GM18502 (cell line): Measurements from ENCODE around the gene IDS.
"Not testable (repeated sequence)": the region's sequence is repeated elsewhere in the genome, so short reads cannot be mapped to it uniquely, and the experiment has no call there.

Experiments used
- ATAC-seq: cut with Tn5 transposase; IDR thresholded peaks from one replicate; pipeline ENCODE4 v1.9.1; 2021; ENCODE audit warnings: mild to moderate bottlenecking; ENCODE audit not compliant: unreplicated experiment, poor library complexity

IDS gene

DNA sequence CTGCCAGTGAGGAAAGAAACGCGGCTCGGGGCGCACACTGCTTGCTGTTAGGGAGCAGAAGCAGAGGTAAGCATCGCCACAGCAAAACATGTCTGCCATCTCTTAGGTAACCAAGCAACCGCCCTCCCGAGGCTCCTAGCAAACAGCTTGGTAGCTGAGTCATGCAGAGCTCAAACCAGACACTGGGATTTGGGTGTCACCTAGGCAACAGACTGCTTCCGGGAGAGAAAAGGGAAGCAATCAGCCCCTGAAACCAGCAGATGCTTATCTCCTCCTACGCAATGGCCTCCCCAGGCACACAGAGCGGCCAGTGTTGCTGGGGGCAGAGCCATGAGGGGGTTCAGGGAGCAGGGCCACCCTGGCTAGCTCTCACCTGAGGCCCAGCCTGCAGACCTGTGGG, 1.7 kb downstream of the IDS start:
- peak; percentile 78 for ATAC-seq

DNA sequence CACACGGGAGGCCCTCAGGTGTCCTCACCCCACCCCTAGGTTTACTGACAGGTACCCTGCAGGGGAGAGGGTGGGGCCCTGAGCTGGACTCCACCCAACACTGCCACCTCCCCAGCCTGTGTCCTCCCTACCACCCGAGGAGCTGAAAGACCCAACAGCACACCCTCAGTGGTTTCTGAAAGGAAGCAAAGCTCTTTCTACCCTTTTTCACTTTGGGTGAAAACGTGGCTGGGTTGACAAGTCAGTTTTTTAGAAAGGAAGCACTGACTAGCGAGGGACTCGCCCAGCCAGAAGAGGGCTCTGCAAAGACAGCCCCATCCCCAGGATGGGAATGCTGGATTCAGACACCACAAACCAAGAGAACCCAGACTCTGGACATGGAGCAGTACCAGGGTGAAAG, 2.2 kb downstream of the IDS start:
- ATAC-seq = not testable (repeated sequence)

DNA sequence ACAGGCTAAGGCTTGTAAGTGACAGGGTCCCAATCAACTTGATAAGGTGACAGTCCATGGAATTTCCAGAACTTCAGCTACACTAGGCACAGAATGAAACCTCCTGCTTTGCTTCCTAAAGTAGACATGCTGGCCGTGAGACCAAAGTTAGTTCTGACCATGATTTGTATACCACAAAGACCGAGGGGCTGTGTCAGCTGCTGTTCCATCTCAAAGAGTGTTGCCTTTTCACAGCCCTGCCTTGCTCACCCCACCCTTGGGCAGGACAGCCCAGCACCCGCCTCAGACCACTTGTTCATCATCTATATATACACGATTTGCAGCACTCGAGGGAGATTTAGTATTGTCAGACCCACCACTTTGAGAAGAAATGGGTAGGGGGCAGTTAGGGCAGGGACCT, 5.3 kb downstream of the IDS start:
- no peak for ATAC-seq

DNA sequence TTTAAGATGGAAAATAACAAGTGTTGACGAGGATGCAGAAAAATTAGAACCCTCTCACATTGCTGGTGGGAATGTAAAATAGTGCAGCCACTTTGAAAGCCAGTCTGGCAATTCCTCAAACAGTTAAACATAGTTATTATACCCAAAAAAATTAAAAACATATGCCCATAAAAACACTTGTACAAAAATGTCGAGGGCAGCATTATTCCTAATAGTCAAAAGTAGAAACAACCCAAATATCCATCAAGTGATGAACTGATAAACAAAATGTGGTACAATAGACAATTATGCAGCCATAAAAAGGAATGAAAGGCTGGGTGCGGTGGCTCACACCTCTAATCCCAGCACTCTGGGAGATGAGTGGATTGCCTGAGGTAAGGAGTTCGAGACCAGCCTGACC, 6.3 kb downstream of the IDS start:
- ATAC-seq = no peak

DNA sequence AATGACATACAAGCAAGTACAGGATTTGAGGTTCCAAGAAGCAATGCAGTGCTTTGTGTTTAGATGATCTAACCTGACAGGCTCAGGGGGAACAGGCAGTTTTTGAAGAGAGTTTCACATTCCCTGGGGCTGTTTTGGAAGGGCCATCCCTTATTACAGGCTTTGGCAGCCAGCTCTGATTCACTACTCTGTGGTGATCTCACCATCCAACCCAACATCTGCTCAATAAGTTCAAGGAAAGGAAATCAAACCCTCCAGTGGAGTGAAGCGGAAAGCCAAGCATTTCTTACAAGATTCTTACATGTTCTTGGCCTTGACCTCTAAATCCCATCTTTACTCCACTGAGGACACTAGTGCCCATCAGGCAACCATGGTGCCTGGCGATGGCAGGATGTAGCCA, 7.5 kb downstream of the IDS start:
- no peak for ATAC-seq

DNA sequence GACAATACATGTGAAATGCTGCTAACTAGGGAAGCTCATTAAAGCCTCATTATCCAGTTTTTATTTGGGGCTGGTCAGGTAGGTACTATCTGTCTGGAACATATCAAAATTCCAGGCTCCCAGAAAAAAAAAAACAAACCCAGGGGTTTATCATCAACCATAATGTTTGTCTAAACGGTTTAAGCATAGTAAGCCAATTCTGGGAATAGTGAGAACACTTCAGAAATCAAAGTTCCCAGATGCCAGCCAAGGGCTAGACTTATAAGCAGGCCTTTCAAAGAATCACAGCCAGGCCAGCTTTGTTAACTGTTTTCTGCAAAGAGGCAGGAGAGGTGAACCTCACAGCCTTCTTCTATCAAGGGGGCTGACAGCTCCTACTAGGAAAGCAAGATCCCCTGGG, 8.1 kb downstream of the IDS start:
- no peak for ATAC-seq

DNA sequence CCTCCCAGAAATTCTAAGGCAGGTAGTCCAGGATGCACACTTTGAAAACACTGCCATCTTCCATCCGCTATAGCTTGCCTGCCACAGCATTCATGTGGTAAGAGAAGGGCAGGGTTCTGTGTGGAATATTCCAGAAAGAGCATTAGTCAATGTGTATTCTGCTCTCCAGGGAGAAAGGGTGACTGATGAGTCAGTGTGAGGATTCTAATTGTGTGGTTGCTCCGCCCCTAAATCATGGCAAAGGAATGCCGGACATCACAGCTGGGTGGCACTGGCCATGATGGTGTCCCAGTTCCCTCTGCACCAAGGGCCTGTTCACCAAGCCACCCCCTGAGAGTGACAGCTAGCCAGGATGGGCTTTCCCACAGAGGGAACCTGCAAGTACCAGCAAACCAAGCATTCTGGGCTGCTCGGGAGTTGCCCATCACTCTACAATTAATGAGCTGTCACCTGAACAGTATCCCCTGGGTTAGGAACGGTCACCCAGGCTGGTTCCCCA, 9.5 kb downstream of the IDS start:
- no peak for ATAC-seq

DNA sequence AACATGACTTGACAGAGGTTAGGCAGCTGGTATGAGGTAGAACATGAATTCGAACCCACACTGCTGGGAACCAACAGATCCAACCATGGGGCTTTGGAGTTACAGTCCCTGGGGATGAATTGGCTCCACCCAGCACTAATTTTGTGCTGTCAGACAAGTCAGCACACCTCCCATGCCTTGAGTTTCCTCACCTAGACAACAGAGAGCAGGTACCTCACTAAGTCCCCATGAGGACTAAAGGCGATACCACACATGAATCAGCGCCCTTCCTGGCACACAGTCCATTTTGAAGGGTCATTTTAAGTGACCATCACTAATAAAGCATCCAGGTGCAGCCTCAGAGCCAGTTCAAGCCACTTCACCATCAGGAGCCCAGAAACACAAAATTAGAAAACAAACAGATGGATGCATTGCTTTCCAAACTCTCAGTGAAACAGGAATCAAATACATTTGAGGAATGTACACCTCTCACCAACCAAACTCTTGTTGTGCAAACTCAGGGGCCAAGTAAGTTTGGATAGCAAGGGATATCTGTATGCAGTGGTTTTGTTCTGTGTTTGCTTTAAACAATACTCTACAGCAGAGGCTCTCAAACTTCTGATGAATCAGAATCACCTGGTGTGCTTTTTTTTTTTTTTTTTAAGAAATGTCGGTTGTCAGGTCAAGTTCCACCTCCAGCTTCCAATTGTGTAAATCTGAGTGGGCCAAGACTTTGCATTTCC, 10.1 kb downstream of the IDS start:
- ATAC-seq = no peak

DNA sequence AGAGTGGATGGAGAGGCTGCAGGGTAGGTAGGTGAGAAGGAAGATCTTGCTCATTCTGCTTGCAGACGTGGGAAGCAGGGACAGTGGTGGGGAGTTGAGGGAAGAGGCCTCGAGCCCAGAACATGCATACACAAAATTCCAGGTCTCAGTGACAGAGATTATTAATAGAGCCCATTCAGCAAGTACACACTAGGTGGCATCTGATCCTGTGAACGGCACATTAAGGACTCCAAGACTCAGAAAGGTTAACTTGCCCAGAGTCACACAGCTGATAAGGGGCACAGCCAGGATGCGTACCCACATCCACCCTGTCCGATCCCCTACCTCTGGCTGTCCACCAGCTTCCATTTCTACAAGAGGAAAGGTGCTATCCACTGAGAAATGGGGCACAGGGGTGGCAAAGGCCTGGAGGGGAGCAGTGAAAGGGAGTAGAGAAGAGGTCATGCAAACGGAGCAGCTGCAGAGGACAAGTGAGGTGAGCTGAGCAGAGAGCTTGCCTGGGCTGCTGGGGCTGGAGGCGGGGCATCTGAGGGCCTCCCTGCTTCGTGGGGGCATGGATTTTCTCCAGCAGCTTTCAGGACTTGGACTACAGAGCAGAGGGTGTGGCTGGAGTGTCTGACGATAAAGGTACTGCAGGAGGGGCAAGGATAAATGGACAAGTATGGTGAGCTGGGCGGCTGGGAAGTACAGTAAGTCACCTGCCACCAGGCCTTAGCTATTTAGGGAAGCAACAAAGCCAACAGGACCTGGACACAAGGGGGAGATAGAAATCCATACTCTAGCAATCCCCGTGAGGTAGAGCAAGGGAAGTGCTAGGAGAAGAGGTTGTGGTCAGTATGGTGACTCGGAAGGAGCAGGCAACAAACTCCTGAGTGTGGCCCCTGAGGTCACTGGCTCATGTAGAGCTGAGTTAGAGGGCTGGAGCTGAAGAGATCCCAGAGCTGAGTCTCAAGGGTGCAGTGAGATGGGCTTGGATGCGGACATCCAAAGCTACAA, 11.2 kb downstream of the IDS start:
- ATAC-seq = no peak

DNA sequence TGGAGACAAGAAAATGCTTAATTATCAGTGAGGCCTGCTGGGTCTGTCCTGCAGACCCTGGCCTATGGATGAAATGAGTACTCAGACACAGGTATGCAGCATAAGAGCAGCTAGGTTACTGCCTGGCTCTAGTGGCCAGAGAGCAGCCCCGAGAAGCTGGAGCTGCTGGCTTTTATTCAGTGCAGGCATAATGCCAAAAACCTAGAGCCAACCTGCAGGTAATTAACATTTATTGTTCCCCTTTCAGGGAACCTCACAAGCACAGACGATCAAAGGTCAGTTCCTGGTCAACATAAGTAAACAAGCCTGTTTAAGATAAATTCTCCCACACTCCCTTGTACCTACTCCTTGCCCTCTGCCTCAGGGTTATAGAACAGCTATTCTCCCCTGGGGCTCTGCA, 13.3 kb downstream of the IDS start:
- ATAC-seq = no peak

DNA sequence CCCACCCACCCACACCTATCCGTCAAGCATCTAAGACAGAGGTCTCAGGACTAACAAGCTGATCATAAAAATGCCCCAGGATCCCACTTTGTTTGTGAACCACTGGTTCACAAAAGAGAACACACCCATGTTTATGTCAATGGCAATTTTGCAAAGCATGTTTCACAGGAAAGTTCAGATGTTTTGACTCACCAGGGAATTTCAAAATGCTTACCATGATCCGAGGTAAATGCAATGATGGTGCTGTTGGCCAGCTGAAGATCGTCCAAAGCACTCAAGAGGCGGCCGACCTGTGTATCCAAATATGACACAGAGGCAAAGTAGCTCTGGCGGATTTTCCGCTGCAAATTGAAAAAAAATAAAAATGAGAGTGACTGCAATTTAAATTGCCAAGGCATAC, 15.0 kb downstream of the IDS start:
- no peak for ATAC-seq

DNA sequence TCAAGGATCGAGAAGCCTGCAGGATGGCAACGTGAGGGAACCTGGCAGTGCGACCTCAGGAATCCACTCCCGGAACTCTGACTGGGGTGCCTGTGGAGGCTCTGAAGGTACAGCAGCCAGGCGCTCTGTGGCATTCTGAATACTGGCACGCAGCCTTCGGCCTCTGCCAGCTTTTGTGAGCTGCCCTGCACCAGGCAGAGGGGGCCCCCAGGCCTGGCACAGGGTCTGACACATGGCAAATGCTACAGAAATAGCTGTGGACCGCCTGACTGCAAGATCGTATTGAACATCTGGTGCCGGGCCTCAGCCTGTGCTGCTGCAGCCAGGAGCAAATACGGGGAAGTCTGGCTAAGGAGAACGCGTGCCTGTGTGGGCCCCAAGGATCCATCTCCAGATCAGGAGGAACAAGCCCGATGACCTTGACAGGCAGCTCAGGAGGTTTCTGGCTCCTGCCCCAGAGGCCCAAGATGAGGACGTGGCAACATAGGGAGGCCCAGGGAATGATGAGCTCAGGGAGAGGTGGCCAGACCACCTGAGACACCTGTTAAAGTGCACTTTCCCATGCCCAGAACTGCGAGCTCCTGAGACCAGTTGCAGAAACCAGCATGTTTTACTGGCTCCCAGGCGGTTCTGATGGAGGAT, 16.6 kb downstream of the IDS start:
- ATAC-seq = not testable (repeated sequence)

DNA sequence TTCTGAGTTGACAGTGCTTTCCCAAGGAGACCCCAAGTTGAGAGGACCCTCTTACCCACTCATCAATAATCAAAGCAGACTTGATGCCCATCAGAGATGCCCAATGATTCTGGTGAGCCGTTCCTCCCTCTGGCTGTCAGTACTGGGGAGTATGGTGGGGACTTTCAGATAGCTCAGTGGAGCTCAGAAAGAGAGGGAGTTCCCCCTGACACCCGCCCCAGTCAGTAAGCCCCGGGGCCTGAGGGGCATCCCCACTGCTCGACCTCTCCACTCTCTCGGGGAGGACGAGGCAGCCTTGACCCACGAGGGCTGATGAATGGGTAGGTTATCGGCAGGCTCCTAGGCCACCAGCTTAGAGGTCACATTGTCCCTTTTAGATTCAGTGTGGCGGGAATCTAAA, 17.1 kb downstream of the IDS start:
- ATAC-seq = not testable (repeated sequence)

DNA sequence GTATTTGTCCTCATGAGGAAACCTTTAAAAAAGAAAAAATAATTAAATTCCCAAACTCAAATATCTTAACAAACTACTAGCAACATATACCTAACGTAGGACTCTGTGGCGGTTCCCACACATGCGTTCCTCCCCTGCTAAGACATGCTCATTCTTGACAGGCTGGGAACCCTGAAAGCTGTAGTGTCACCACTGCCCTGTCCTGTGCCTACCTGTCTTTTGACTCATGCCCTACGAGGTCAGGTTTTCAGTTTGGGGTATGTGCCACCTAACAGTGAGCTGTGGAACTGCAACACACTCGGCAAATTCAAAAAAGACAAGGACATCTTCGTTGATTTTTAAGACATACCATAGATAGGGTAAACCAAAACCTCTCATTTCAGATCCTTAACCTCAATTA, 17.8 kb downstream of the IDS start:
- ATAC-seq = no peak

DNA sequence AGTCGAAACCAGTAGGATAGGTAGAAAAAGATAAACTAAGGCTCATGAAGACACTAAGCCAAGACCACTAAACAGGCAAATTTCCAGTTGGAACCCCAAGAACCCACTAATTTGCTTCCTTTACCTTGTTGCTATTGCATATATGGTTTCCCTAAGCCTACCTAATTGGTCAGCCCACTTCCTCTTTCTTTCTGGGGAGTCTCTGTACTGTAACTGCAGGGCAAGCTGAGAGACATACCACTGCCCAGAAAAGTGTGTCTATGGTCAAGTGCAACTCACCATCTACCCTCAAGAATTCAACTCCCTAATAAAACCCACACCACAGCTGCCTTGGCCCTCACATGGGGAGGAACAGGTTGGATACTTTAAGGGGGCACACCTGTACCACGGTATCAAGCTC, 28.6 kb downstream of the IDS start:
- ATAC-seq = peak; percentile 64

DNA sequence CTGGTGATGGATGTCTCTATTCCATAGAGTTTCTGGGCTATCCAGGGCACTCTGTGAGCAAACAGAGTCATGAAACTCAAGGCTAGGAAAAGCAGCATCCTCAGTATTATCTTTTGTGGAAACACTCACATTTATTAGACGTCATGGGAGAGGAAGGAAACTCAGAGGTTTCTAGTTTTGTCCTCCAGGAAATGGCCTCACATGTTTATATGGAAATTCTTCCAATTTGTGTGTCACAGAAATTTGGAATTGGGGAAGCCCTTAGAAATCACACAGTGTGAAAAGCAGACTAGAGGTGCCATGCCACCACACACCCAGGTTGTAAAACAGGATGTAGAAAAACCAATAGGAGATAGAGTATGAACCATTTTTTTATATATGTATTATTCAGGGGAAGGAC, 31.1 kb downstream of the IDS start:
- no peak for ATAC-seq

DNA sequence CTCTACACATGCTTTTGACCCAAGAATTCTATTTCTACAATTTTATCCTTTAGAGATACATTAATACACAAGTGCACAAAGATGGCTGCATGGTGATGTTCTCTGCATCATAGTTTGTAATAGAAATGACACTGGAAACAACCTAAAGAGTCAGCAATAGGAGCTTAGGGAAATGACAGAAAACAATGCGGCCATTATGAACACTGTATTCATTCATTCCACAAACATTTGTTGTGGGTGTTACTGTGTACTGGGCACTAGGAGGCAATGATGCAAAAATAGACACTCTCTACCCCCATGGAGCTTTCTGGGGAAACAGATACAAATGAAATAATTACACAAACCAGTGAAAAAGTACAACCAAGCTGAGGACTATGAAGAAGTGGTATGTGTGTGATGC, 32.0 kb downstream of the IDS start:
- no peak for ATAC-seq

DNA sequence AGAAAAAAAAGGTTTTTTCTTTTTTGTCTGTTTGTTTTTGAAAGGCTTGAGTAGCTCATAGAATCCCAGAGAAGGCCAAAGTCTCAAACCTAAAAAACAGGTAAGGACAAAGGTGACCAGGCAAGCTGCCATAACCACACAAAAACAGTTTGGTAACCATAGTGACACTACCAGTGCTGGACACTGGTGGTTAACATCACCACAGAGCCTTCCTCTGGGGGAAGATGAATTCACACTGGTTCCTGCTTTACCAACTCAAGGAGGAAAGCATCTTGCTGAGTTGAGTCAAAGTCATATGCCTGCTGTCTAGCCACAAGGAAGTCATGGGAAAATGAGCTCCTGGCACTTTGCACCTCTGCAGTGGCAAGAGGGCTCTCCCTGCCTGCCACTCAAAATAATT, 32.5 kb downstream of the IDS start:
- no peak for ATAC-seq

DNA sequence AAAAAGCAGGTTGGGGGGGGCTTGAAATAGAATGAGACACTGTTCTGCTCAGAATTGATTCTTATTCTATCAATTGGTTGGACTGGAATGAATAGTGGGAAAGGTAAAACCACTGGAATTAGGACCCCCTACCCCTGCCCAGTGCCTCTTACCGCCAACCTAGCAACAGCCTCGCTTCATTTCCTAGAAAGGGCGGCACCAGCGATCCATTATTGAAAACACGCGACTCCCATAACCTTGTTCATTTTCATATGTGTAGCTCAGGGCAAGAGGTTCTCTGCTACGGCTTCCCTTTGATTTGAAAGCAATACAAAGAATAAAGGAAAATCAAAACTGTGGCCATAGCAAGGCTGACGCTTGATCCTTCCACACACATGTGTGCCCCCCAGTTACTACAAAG, 33.7 kb downstream of the IDS start:
- no peak for ATAC-seq

DNA sequence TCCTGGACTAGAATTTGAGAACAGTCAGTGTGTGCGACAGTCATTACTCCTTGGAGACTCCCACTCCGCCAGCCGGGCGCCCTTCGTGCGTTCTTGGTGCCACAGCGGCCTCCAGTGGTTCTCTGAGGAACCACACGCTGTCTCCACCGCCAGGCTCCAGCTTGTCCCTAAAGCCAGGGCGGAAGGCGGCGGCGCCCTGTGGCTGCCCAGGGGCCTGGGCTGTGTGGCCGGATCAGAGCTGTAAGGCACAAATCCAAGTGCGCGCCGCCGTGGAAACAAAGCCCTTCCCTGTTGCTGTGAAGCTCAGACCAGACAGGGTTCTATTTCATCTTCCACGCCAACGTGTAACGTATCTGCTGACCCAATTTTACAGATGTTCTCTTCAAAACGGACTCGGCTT, 34.2 kb downstream of the IDS start:
- peak; percentile 95 for ATAC-seq

DNA sequence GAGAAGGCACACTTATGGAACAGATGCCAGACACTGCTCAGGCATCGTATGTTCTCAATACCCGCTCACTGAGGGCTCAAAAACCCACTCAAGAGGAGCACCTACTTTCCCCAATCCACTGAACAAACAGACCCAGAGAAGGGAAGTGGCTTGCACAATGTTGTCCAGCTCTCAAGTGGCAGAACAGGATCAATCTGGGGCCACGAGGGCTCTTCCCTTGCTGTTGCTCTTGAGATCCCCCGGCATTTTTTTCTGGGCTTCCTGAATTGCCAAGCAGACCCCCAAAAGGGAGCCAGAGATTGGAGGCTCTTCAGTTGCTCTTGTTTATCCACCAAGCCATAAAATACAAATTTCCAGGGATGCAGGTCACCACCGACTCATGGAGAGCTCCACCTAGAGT, 35.7 kb downstream of the IDS start:
- ATAC-seq = no peak
